ENCODE results near the gene FCHSD2. TPM values are rescaled to one million over a fixed set of nuclear protein-coding genes. Genes with fewer than 3 reads are reported as not detected.

The FCHSD2 gene
- total and polyA plus RNA-seq, 2 of the 13 experiments (the other 11 are each of a cell fraction or from before 2014, with no cell fraction given): 20.5 to 24.8 TPM

- no peak for TF ChIP-seq RAD21 (CRISPR knock-in tag; IDR thresholded peaks at IDR 0.05)
Observed at GRCh38 chr11:73078631-73079030, 63.5 kb downstream of the FCHSD2 start (continued).

DNA sequence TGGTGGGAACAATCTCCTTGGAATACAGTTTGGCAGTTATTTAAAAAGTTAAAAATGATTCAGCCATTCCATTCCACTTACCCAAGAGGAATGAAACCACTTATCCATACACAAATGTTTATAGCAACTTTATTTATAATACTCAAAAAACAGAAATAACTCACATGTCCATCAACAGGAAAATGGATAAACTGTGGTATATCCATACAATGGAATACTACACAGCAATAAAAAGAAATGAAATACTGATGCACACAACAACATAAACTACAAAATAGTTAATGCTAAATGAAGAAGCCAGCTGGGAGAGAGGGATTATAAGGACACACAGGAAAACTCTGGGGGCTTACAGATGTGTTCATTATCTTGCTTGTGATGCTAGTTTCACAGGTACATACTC, 64.7 kb downstream of the FCHSD2 start:
- H3K9ac ChIP-seq (ENCODE audit: insufficient read depth, low read depth, low read length): no peak overlapping the region
- H3K4me1 ChIP-seq (ENCODE audit: insufficient read depth, low read length): peaks cover 28% of the 10 kb centered on the region
- ChIA-PET CTCF (ENCODE audit: low intra/inter-chr PET ratio, low total read pairs) (no interaction called here), POLR2A (no interaction called here)
- FAIRE-seq (no peak), ATAC-seq (no peak), DNase-seq (ENCODE audit: low spot score) (no peak)
- H3K36me3 ChIP-seq (replicated peaks in 1 of 2; ENCODE audit: control insufficient read depth in 1 of 2, insufficient read depth in 2 of 2, low read length in 2 of 2): peaks cover 5 to 24% of the 10 kb centered on the region in 2 experiments; a peak in 4 of 5 replicates
- H3K9me3 ChIP-seq (ENCODE audit: low read length): no peaks in the 10 kb centered on the region
- no TSS peak for BruUV-seq (replicated peaks)
- H3K27me3 ChIP-seq (ENCODE audit: control insufficient read depth in 1 of 2, insufficient read depth in 2 of 2, low read length in 2 of 2): no peaks in the 10 kb centered on the region
- H3K27ac ChIP-seq (ENCODE audit: extremely low read length, insufficient read depth, low read length): no peak overlapping the region
- in situ Hi-C loops (cut with HindIII; ENCODE audit: extremely low pct_ligation_motif_present, low pct_unique_long_range_greater_than_20kb) (no loop called here), intact Hi-C loops (cut with micrococcal nuclease; ENCODE audit: unreplicated experiment) (no loop called here)
- H3K4me2 ChIP-seq (ENCODE audit: low read depth, low read length): no peak overlapping the region
- H2AFZ ChIP-seq (ENCODE audit: low read length): no peak overlapping the region
- peaks cover 43% of the 10 kb centered on the region for H3K79me2 ChIP-seq (ENCODE audit: insufficient read depth, low read length)
- peaks cover 17% of the 10 kb centered on the region for H4K20me1 ChIP-seq (ENCODE audit: insufficient read depth, low read length)
- no peak overlapping the region for H3K4me3 ChIP-seq (replicated peaks in 1 of 3; ENCODE audit: insufficient read depth in 1 of 3, low read depth in 2 of 3, low read length in 3 of 3)
- TF ChIP-seq, protein P1, sequence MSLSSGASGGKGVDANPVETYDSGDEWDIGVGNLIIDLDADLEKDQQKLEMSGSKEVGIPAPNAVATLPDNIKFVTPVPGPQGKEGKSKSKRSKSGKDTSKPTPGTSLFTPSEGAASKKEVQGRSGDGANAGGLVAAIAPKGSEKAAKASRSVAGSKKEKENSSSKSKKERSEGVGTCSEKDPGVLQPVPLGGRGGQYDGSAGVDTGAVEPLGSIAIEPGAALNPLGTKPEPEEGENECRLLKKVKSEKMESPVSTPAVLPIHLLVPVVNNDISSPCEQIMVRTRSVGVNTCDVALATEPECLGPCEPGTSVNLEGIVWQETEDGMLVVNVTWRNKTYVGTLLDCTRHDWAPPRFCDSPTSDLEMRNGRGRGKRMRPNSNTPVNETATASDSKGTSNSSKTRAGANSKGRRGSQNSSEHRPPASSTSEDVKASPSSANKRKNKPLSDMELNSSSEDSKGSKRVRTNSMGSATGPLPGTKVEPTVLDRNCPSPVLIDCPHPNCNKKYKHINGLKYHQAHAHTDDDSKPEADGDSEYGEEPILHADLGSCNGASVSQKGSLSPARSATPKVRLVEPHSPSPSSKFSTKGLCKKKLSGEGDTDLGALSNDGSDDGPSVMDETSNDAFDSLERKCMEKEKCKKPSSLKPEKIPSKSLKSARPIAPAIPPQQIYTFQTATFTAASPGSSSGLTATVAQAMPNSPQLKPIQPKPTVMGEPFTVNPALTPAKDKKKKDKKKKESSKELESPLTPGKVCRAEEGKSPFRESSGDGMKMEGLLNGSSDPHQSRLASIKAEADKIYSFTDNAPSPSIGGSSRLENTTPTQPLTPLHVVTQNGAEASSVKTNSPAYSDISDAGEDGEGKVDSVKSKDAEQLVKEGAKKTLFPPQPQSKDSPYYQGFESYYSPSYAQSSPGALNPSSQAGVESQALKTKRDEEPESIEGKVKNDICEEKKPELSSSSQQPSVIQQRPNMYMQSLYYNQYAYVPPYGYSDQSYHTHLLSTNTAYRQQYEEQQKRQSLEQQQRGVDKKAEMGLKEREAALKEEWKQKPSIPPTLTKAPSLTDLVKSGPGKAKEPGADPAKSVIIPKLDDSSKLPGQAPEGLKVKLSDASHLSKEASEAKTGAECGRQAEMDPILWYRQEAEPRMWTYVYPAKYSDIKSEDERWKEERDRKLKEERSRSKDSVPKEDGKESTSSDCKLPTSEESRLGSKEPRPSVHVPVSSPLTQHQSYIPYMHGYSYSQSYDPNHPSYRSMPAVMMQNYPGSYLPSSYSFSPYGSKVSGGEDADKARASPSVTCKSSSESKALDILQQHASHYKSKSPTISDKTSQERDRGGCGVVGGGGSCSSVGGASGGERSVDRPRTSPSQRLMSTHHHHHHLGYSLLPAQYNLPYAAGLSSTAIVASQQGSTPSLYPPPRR (CRISPR knock-in tag; IDR thresholded peaks at IDR 0.05; ENCODE audit: borderline replicate concordance): no peak
- TF ChIP-seq PLSCR1 (CRISPR knock-in tag; IDR thresholded peaks at IDR 0.05; ENCODE audit: borderline replicate concordance): no peak
- TF ChIP-seq ZNF232 (CRISPR knock-in tag; IDR thresholded peaks at IDR 0.05; ENCODE audit: borderline replicate concordance): no peak
- TF ChIP-seq CEBPZ (IDR thresholded peaks at IDR 0.05; ENCODE audit: low read length): no peak
- TF ChIP-seq HDAC2 (CRISPR knock-in tag; IDR thresholded peaks at IDR 0.05): no peak
- TF ChIP-seq STAT5B (CRISPR knock-in tag; IDR thresholded peaks at IDR 0.05): no peak
- TF ChIP-seq NFKB2 (CRISPR knock-in tag; IDR thresholded peaks at IDR 0.05; ENCODE audit: borderline replicate concordance): no peak
- TF ChIP-seq SIX4 (CRISPR knock-in tag; IDR thresholded peaks at IDR 0.05): no peak
- TF ChIP-seq GPN1 (CRISPR knock-in tag; IDR thresholded peaks at IDR 0.05; ENCODE audit: borderline replicate concordance): no peak
- TF ChIP-seq ZNF460 (CRISPR knock-in tag; IDR thresholded peaks at IDR 0.05; ENCODE audit: borderline replicate concordance): no peak
- TF ChIP-seq FOXK2 (IDR thresholded peaks at IDR 0.05): no peak
- TF ChIP-seq ZFAT (CRISPR knock-in tag; conservative IDR thresholded peaks at IDR 0.05): no peak
- TF ChIP-seq ZBTB20 (CRISPR knock-in tag; IDR thresholded peaks at IDR 0.05; ENCODE audit: borderline replicate concordance, low read depth): no peak
- TF ChIP-seq RCOR2 (CRISPR knock-in tag; IDR thresholded peaks at IDR 0.05): no peak
- no peak for TF ChIP-seq PHB2 (IDR thresholded peaks at IDR 0.05; ENCODE audit: partially characterized antibody)
- no peak for TF ChIP-seq MTA3 (CRISPR knock-in tag; IDR thresholded peaks at IDR 0.05)
